OCI-LY7 (cell line): ENCODE measurements around the gene FAM161B.

Source experiments
- CTCF ChIP-seq: fragments of 200-600 bp; sonication (generic); conservative IDR thresholded peaks from 2 replicates; pipeline ENCODE4 v1.5.1; 2014; ENCODE audit warnings: mild to moderate bottlenecking, antibody characterized with exemption, low read length, moderate library complexity, mixed read lengths
- EZH2phosphoT487 ChIP-seq: fragments of 200-600 bp; sonication (generic); IDR thresholded peaks from 2 replicates; pipeline ENCODE4 v1.6.1; 2018; ENCODE audit warnings: low read depth, borderline replicate concordance, mild to moderate bottlenecking, mixed run types, antibody characterized with exemption, low read length, moderate library complexity, mixed read lengths

- TF ChIP-seq CTCF, result no peak
- TF ChIP-seq EZH2phosphoT487, result no peak
Observed at GRCh38 chr14:73998726-73999125, 48.8 kb upstream of the FAM161B start.
